IgD-negative memory B cell (primary cell): ENCODE measurements around the gene PCDHA1. TPM values are rescaled to one million over a fixed set of nuclear protein-coding genes. Genes with fewer than 3 reads are reported as not detected.

Experiments used
- H3K27ac Mint-ChIP-seq, 3 donors: one replicate each; pipeline ENCODE4 v1.8.0; 2020 to 2022; ENCODE audit warnings: mild to moderate bottlenecking in 3 of 3, mixed read lengths in 3 of 3, moderate library complexity in 1 of 3
- H3K27me3 Mint-ChIP-seq: one replicate; pipeline ENCODE4 v1.8.0; 2021; ENCODE audit warnings: mixed read lengths
- H3K36me3 Mint-ChIP-seq: one replicate; pipeline ENCODE4 v1.8.0; 2020; ENCODE audit warnings: mild to moderate bottlenecking, mixed read lengths
- H3K4me1 Mint-ChIP-seq, 3 donors: one replicate each; pipeline ENCODE4 v1.8.0; 2020 to 2022; ENCODE audit warnings: mixed read lengths in 3 of 3, mild to moderate bottlenecking in 1 of 3
- H3K4me3 Mint-ChIP-seq, 4 donors: one replicate each; pipeline ENCODE4 v1.8.0; 2020 to 2022; ENCODE audit warnings: mild to moderate bottlenecking in 4 of 4, mixed read lengths in 4 of 4, moderate library complexity in 3 of 4
- H3K9me3 Mint-ChIP-seq, 3 donors: one replicate each; pipeline ENCODE4 v1.8.0; 2020 to 2021; ENCODE audit warnings: mixed read lengths in 3 of 3, mild to moderate bottlenecking in 1 of 3
- polyA plus RNA-seq: library from polyadenylated mRNA; unstranded; fragments of 300-500 nt; fragmentation: Illumina TruSeq; gene quantifications from one replicate; pipeline ENCODE4 v1.2.3, GENCODE V29; 2021

Gene PCDHA1
- polyA plus RNA-seq, 1 donor from 2014 or later = not detected

DNA sequence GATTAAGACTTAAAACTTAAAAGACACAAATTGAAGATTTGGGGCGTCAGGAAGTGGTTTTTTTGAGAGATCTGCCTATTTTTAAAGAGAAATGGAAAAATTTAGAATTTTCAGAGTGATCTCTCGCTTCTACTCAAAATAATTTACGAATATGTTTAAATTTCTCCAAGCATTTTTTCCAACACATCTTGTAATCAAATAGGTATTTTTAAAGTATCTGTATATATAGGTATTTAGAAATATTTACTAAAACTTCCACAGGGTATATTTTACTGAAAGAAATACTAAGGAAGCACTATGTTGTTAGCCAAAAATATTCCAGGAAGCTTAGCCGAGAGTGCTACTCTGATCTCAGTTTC, 255.5 kb downstream of the PCDHA1 start:
- Mint-ChIP-seq H3K36me3 (no peaks in the 10 kb centered on the region), H3K27ac (no peak overlapping the region), H3K9me3 (peaks cover 3 to 5% (median 4%) of the 10 kb centered on the region in 3 donors), H3K27me3 (peaks cover 1% of the 10 kb centered on the region), H3K4me3 (no peak overlapping the region), H3K4me1 (no peaks in the 10 kb centered on the region)

DNA sequence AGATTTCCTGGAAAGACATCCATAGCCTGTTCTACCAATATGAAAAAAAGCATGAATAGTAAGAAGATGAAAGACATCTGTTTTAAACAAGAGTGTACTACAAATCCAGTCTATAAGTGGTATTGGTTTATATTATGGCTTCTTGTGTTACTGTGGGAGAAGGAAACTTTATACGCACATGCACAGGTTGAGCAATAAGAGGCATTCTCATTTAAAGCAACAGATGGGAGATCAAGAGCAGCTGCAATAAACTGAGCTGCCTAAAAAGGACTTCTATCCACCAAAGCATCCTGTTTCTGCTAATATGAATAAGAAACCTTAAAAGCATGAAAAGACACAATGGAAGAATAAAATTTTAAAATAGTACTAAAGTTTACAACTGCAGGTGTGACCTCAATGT, 256.6 kb downstream of the PCDHA1 start:
- Mint-ChIP-seq H3K4me3 (no peak overlapping the region), H3K36me3 (no peaks in the 10 kb centered on the region), H3K9me3 (peaks cover 3 to 5% (median 4%) of the 10 kb centered on the region in 3 donors), H3K4me1 (no peaks in the 10 kb centered on the region), H3K27me3 (peaks cover 1% of the 10 kb centered on the region), H3K27ac (no peak overlapping the region)

DNA sequence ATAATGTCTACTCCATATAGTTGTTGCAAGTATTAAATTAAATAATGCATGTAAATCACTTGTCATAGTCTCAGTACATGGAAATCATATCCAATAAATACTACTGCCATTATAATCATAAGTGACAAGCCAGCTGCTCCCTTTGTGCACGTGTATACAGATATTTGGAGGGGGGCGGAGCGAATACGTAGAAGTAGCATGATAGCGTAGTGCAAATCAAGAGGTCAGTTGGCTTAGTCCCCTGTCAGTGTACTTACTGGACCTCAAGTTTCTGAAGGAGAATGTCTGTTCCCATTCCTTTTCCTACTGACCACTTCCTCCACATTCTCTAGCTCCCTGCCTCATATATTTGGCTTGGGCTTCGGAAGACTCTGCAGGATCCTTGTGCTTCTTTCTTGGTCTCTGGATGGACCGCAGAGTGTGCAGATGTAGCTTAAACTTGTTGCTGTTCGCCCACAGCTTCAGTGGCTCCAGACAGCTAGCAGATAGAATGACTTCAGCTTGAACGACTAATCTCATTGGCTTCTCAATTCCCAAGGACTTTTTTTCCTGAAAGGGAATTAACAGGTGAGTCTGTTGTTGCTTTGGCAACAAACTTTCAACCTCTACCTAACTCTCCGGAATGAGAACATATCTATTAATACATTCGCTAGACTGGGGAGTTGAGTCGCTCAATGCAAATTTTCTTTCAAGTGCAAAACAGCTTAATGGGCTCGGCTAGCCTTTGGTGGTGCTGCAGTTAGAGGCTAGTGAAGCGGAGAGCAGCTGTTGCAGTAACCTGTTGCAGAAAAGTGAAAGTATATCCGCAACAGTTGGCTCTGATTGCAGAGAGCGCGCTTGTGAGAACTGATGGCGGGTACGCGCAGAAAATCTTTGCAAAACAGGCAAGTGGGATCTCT, 264.9 kb downstream of the PCDHA1 start, which contains the start of gene PCDHB1:
TSS of gene PCDHB1 (plus strand) at position 753 of the 899 bp plus-strand sequence. CDS start at position 850, 97 bp downstream.
- Mint-ChIP-seq H3K27ac (no peak within 1 kb of the TSS), H3K9me3 (peaks cover 3 to 17% (median 10%) of the 10 kb centered on the region in 3 donors), H3K4me3 (peak within 1 kb of the TSS in 3 of 4 donors; percentile 22 to 85 (median 79)), H3K27me3 (peaks cover 14% of the 10 kb centered on the region), H3K36me3 (no peaks in the 10 kb centered on the region), H3K4me1 (peaks cover 0 to 2% (median 0%) of the 10 kb centered on the region in 3 donors)

DNA sequence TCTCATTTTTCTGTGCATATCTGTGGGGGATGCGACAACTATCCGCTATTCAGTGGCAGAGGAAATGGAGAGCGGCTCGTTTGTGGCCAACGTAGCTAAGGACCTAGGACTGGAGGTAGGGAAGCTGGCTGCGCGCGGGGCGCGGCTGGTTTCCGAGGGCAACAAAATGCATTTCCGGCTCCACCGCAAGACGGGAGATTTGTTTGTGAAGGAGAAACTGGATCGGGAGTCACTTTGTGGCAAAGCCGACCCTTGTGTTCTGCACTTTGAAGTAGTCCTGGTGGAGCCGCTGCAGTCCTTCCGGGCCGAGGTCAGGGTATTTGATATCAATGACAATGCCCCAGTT, 265.6 kb downstream of the PCDHA1 start:
- Mint-ChIP-seq H3K36me3 (no peaks in the 10 kb centered on the region), H3K4me1 (peaks cover 0 to 2% (median 0%) of the 10 kb centered on the region in 3 donors), H3K9me3 (peaks cover 3 to 17% (median 9%) of the 10 kb centered on the region in 3 donors), H3K4me3 (peak overlapping the region in 3 of 4 donors; percentile 22 to 85 (median 79)), H3K27me3 (peaks cover 14% of the 10 kb centered on the region), H3K27ac (no peak overlapping the region)

Other genes with a start within 250 kb of the PCDHA1 start
- gene EIF4EBP3, start 238.5 kb upstream of the PCDHA1 start, polyA plus RNA-seq = 32.9 TPM
- 31.8 TPM for gene SRA1, start 228.7 kb upstream of the PCDHA1 start, polyA plus RNA-seq
- 4.4 TPM for gene APBB3, start 221.5 kb upstream of the PCDHA1 start, polyA plus RNA-seq
- gene SLC35A4, start 221.3 kb upstream of the PCDHA1 start, polyA plus RNA-seq = 79.8 TPM
- gene CD14, start 153.0 kb upstream of the PCDHA1 start, polyA plus RNA-seq = 1.5 TPM
- 14.7 TPM for gene TMCO6, start 146.7 kb upstream of the PCDHA1 start, polyA plus RNA-seq
- 154 TPM for gene NDUFA2, start 138.5 kb upstream of the PCDHA1 start, polyA plus RNA-seq
- gene IK, start 138.3 kb upstream of the PCDHA1 start, polyA plus RNA-seq = 165 TPM
- 13.5 TPM for gene WDR55, start 121.2 kb upstream of the PCDHA1 start, polyA plus RNA-seq
- not detected for gene DND1, start 112.6 kb upstream of the PCDHA1 start, polyA plus RNA-seq
- gene HARS1, start 94.8 kb upstream of the PCDHA1 start, polyA plus RNA-seq = 43.4 TPM
- 19.0 TPM for gene HARS2, start 94.7 kb upstream of the PCDHA1 start, polyA plus RNA-seq
- gene ZMAT2, start 85.7 kb upstream of the PCDHA1 start, polyA plus RNA-seq = 62.1 TPM
- not detected for gene PCDHA2, start 8.7 kb downstream of the PCDHA1 start, polyA plus RNA-seq
- not detected for gene PCDHA3, start 14.9 kb downstream of the PCDHA1 start, polyA plus RNA-seq
- not detected for gene PCDHA4, start 20.9 kb downstream of the PCDHA1 start, polyA plus RNA-seq
- gene PCDHA5, start 35.5 kb downstream of the PCDHA1 start, polyA plus RNA-seq = not detected
- not detected for gene PCDHA6, start 41.8 kb downstream of the PCDHA1 start, polyA plus RNA-seq
- gene PCDHA7, start 48.1 kb downstream of the PCDHA1 start, polyA plus RNA-seq = not detected
- gene PCDHA8, start 55.0 kb downstream of the PCDHA1 start, polyA plus RNA-seq = not detected
- gene PCDHA9, start 62.2 kb downstream of the PCDHA1 start, polyA plus RNA-seq = not detected
- not detected for gene PCDHA10, start 69.8 kb downstream of the PCDHA1 start, polyA plus RNA-seq
- not detected for gene PCDHA11, start 82.8 kb downstream of the PCDHA1 start, polyA plus RNA-seq
- gene PCDHA12, start 89.2 kb downstream of the PCDHA1 start, polyA plus RNA-seq = not detected
- gene PCDHA13, start 96.0 kb downstream of the PCDHA1 start, polyA plus RNA-seq = not detected
- gene PCDHAC1, start 140.2 kb downstream of the PCDHA1 start, polyA plus RNA-seq = not detected
- gene PCDHAC2, start 180.3 kb downstream of the PCDHA1 start, polyA plus RNA-seq = not detected